ENCODE measurements around the gene KCNT2.

GRCh38 chr1:196477262-196477661 lies 131.0 kb downstream of the KCNT2 start:
- TF ChIP-seq CTCF (IDR thresholded peaks at IDR 0.05 in 4 of 5, conservative IDR thresholded peaks at IDR 0.05 in 1 of 5) = no peak
- TF ChIP-seq POLR2A (IDR thresholded peaks at IDR 0.05) = no peak

Measured in gastrocnemius medialis (tissue), 4 donors.